IPS-18a (cell line): Measurements from ENCODE around the gene NBL1.
"Not testable (repeated sequence)": the region's sequence is repeated elsewhere in the genome, so short reads cannot be mapped to it uniquely, and the experiment has no call there.

Source experiments
- H3K27ac ChIP-seq: one replicate; pipeline ENCODE4 v1.5.1; 2013; ENCODE audit warnings: low read length
- H3K27me3 ChIP-seq: one replicate; pipeline ENCODE4 v1.6.1; 2013; ENCODE audit warnings: mild to moderate bottlenecking, low read length; ENCODE audit not compliant: control insufficient read depth, insufficient read depth
- H3K36me3 ChIP-seq: one replicate; pipeline ENCODE4 v1.6.1; 2013; ENCODE audit warnings: low read depth, low read length; ENCODE audit not compliant: control insufficient read depth
- H3K4me1 ChIP-seq: one replicate; pipeline ENCODE4 v1.6.1; 2013; ENCODE audit warnings: low read depth, low read length; ENCODE audit not compliant: control insufficient read depth
- H3K4me3 ChIP-seq: one replicate; pipeline ENCODE4 v1.5.1; 2013; ENCODE audit warnings: low read length
- H3K9ac ChIP-seq: one replicate; pipeline ENCODE4 v1.6.1; 2013; ENCODE audit warnings: mild to moderate bottlenecking, low read length, moderate library complexity
- H3K9me3 ChIP-seq: one replicate; pipeline ENCODE4 v1.6.1; 2013; ENCODE audit warnings: low read depth, low read length; ENCODE audit not compliant: control insufficient read depth

NBL1 gene

DNA sequence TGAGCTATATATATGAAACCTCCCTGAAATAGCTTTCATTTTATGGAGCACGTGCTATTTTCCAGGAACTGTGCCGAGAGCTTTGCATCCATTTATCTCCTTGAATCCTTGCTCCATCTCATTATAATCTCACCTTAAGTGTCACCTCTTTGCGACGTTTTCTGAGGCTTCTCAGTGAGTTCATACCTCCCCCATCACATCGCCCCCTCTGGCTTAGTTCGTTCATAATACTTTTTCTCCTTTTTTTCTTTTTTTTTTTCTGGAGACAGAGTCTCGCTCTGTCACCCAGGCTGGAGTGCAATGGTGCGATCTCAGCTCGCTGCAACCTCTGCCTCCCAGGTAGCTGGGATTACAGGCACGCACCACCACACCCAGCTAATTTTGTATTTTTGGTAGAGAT is 4.9 kb upstream of the NBL1 start:
- not testable (repeated sequence) for H3K27ac ChIP-seq, H3K4me3 ChIP-seq, H3K9ac ChIP-seq, H3K4me1 ChIP-seq, H3K9me3 ChIP-seq, H3K36me3 ChIP-seq
- H3K27me3 ChIP-seq, result peaks cover 28% of the 10 kb centered on the region

GRCh38 chr1:19639999-19640362 is 4.1 kb upstream of the NBL1 start:
- Histone ChIP-seq H3K9me3 (no peaks in the 10 kb centered on the region), H3K36me3 (no peaks in the 10 kb centered on the region), H3K27me3 (peaks cover 33% of the 10 kb centered on the region), H3K4me3 (no peak overlapping the region), H3K4me1 (peaks cover 3% of the 10 kb centered on the region), H3K9ac (no peak overlapping the region), H3K27ac (no peak overlapping the region)

DNA sequence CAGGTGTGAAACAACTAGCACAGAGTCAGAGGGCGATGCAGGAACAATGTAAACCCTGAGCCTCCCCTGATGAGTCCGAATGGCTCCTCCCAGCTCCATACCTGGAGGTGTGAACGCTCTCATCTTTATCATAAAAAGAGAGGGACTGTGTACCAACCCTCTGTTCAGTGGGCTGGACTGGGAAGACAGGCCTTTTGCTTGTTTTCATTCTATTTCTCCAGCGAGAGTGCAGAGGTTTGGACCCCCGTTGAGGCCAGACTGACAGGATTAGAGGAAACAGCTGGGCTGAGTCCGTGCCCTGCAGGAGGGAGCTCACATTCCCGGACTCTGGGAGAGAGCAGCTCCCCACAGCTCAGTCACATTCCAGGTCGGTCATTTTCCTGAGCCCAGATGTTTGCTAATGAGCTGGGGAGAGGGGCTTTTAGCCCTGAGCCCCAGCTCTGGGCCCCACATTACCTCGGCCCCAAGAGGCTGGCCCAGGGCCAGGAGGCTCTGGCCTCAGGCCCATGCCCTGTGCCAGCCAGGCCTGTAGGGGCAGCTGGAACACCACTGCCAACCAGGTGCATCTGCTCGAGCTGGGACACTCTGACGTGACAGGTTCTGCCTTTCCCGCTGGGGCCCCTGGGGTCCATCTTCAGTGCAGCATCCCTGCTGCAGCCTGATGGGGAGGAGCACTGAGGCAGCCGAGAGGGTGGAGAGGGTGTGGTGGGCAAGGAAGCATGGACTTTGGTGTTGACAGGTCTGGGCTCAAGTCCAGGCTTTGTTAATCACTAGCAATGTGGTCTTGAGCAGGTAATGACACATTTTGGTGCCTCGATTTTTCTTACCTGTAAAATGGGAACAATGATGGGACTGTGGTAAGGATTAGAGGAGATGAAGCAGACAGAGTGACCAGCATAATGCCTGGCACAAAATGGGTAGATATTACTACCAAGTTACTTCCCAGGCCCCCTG is 3.5 kb upstream of the NBL1 start:
- Histone ChIP-seq H3K27ac (no peak overlapping the region), H3K27me3 (peaks cover 39% of the 10 kb centered on the region), H3K4me3 (no peak overlapping the region), H3K4me1 (peaks cover 3% of the 10 kb centered on the region), H3K9me3 (no peaks in the 10 kb centered on the region), H3K36me3 (no peaks in the 10 kb centered on the region), H3K9ac (no peak overlapping the region)

GRCh38 chr1:19643121-19643520 is 990 bp upstream of the NBL1 start:
- no peaks in the 10 kb centered on the region for H3K9me3 ChIP-seq
- peaks cover 55% of the 10 kb centered on the region for H3K27me3 ChIP-seq
- H3K36me3 ChIP-seq, result no peaks in the 10 kb centered on the region
- H3K9ac ChIP-seq, result no peak overlapping the region
- H3K4me1 ChIP-seq, result peaks cover 3% of the 10 kb centered on the region
- H3K4me3 ChIP-seq, result no peak overlapping the region
- H3K27ac ChIP-seq, result no peak overlapping the region

DNA sequence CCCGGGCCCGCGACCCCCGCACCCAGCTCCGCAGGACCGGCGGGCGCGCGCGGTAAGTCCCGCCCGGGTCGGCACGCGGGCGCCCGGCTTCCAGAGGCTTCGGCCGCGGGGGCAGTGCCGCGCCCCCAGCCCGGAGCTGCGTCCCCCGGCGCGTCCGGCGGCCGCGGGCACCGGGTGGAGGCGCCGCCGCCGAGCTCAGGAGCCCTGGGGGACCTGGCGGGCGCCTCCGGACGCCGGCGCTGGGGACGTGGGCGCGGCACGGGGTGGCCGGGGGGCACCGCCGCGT is 227 bp downstream of the NBL1 start:
- peak overlapping the region; percentile 69 for H3K4me3 ChIP-seq
- H3K4me1 ChIP-seq, result peaks cover 3% of the 10 kb centered on the region
- no peak overlapping the region for H3K9ac ChIP-seq
- H3K27me3 ChIP-seq, result peaks cover 55% of the 10 kb centered on the region
- no peaks in the 10 kb centered on the region for H3K9me3 ChIP-seq
- H3K27ac ChIP-seq, result no peak overlapping the region
- no peaks in the 10 kb centered on the region for H3K36me3 ChIP-seq

GRCh38 chr1:19644681-19645410 is 735 bp downstream of the NBL1 start:
- Histone ChIP-seq H3K4me3 (peak overlapping the region; percentile 69), H3K4me1 (peaks cover 3% of the 10 kb centered on the region), H3K9me3 (no peaks in the 10 kb centered on the region), H3K36me3 (no peaks in the 10 kb centered on the region), H3K27ac (no peak overlapping the region), H3K9ac (peak overlapping the region; percentile 23), H3K27me3 (peaks cover 55% of the 10 kb centered on the region)

GRCh38 chr1:19645411-19646251 is 1.5 kb downstream of the NBL1 start:
- H3K4me3 ChIP-seq, result peak overlapping the region; percentile 69
- no peaks in the 10 kb centered on the region for H3K36me3 ChIP-seq
- peaks cover 55% of the 10 kb centered on the region for H3K27me3 ChIP-seq
- H3K9ac ChIP-seq, result peak overlapping the region; percentile 23
- H3K4me1 ChIP-seq, result no peaks in the 10 kb centered on the region
- H3K9me3 ChIP-seq, result no peaks in the 10 kb centered on the region
- H3K27ac ChIP-seq, result no peak overlapping the region

DNA sequence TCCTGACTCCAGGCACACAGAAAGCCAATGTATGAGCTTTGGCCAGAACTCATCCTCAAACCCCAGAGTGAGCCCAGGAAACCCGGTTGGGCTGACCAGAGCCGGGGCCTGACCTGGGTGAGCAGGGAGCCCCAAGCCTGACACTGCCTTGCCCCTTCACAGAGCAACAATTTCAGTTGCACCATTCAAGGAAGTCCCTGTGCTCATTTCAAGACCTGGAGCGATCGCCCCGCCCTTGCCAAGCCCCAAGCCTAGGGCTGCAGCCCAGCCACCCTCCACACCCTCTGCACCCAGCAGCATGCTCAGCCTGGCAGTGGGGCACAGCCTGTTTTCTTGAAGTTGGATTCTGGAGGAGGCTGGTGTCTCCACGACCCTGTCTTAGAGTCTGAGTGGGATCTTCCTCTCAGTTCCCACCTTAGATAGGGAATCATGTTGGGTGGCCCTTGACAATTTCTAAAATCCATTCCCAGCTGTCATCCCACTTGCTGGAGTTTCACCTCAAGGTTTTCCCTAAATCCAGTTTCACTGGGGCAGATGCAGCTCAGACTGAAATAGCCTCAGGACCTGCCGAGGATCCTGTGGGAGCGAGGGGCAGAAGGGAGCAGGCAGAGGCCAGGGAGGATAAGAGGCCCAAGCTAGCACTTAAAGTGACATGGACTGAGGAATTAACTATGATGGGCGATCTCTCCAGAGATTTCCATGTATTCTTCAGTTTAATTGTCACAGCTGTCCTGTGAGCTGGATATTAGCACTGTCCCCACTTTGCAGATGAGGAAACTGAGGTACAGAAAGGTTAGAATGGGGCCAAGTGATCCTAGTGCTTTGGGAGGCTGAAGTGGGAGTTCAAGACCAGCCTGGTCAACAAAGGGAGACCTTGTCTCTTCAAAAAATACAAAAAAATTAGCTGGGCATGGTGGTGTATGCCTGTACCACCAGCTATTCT is 2.5 kb downstream of the NBL1 start:
- Histone ChIP-seq H3K4me1 (no peaks in the 10 kb centered on the region), H3K36me3 (no peaks in the 10 kb centered on the region), H3K9me3 (no peaks in the 10 kb centered on the region), H3K27me3 (peaks cover 49% of the 10 kb centered on the region), H3K27ac (no peak overlapping the region), H3K9ac (no peak overlapping the region), H3K4me3 (no peak overlapping the region)

DNA sequence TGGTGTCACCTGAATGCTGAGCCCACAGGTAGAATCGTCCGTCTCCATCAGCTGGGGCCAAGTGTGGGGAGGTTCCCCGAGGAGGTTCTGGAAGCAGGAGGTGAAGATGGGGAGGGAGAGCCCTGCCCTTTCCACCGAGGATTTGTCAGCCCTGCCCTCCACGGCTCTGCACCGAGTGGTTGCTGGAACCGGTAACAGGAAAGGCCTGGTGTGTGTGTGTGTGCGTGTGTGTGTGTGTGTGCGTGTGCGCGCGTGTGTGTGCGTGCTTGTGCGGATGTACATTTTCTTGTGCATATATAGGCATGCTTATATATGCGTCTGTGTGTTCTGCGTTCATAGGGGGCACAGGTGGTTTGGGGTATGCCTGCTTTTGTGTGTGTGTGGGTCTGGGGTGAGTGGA is 3.5 kb downstream of the NBL1 start:
- Histone ChIP-seq H3K27me3 (peaks cover 40% of the 10 kb centered on the region), H3K9me3 (no peaks in the 10 kb centered on the region), H3K27ac (no peak overlapping the region), H3K4me1 (no peaks in the 10 kb centered on the region), H3K36me3 (no peaks in the 10 kb centered on the region), H3K4me3 (no peak overlapping the region), H3K9ac (no peak overlapping the region)

GRCh38 chr1:19648239-19648638 is 4.1 kb downstream of the NBL1 start:
- no peaks in the 10 kb centered on the region for H3K9me3 ChIP-seq
- H3K36me3 ChIP-seq, result no peaks in the 10 kb centered on the region
- H3K27ac ChIP-seq, result no peak overlapping the region
- H3K9ac ChIP-seq, result no peak overlapping the region
- no peak overlapping the region for H3K4me3 ChIP-seq
- peaks cover 35% of the 10 kb centered on the region for H3K27me3 ChIP-seq
- no peaks in the 10 kb centered on the region for H3K4me1 ChIP-seq
